Sigmoid colon (tissue), 7 donors: Measurements from ENCODE around the gene COX5B. TPM values are rescaled to one million over a fixed set of nuclear protein-coding genes. Genes with fewer than 3 reads are reported as not detected.

Source experiments
- DNase-seq: peaks from one replicate; pipeline ENCODE4 v3.0.0-alpha.2; 2019
- H3K27ac ChIP-seq, 4 donors: fragments of 200-600 bp; sonication (generic); one replicate each; pipeline ENCODE4 v1.5.1; 2016 to 2019; ENCODE audit warnings: mild to moderate bottlenecking in 1 of 4
- H3K27me3 ChIP-seq, 3 donors: fragments of 200-600 bp; sonication (generic); one replicate each; pipeline ENCODE4 v1.5.1; 2019; ENCODE audit warnings: mild to moderate bottlenecking in 1 of 3
- H3K36me3 ChIP-seq, 4 donors: fragments of 200-600 bp; sonication (generic); one replicate each; pipeline ENCODE4 v1.5.1; 2016 to 2019
- H3K4me1 ChIP-seq, 4 donors: fragments of 200-600 bp; sonication (generic); one replicate each; pipeline ENCODE4 v1.5.1; 2017 to 2019
- H3K4me3 ChIP-seq, 4 donors: fragments of 200-600 bp; sonication (generic); one replicate each; pipeline ENCODE4 v1.5.1; 2017 to 2019; ENCODE audit warnings: mild to moderate bottlenecking in 2 of 4, moderate library complexity in 1 of 4
- H3K9me3 ChIP-seq, 4 donors: fragments of 200-600 bp in 3 of 4; sonication (generic) in 3 of 4; one replicate each; pipeline versions ENCODE4 v1.5.1 to v1.6.1; 2013 to 2019
- EP300 ChIP-seq, 4 donors: sonication (generic); formaldehyde crosslinking; IDR thresholded peaks; one replicate each; pipeline ENCODE4 v1.6.1; 2017; ENCODE audit warnings: antibody characterized with exemption in 4 of 4
- POLR2A ChIP-seq, 2 donors: fragments of 450-650 bp; IDR thresholded peaks; one replicate each; pipeline ENCODE4 v1.6.1; 2016; ENCODE audit warnings: antibody characterized with exemption in 2 of 2, mild to moderate bottlenecking in 2 of 2, moderate library complexity in 2 of 2
- POLR2AphosphoS5 ChIP-seq, 4 donors: sonication (generic); formaldehyde crosslinking; IDR thresholded peaks; one replicate each; pipeline ENCODE4 v1.6.1; 2017; ENCODE audit warnings: antibody characterized with exemption in 4 of 4
- WGBS, 2 donors: extraction: QIAGEN DNeasy Blood & Tissue Kit; methylation state at CpG; one replicate each; pipeline ENCODE4 v1.1.7; 2013; 5-methylcytosine and 5-hydroxymethylcytosine counted together
- intact Hi-C: fragments of 100-400 bp; cut with DNase I; formaldehyde crosslinking; loops from one replicate; pipeline ENCODE4 v1.15.1; 2023
- polyA plus RNA-seq, 3 donors: library from polyadenylated mRNA; stranded (reverse); fragments of 200-250 nt; gene quantifications; one replicate each; pipeline ENCODE4 v1.2.3, GENCODE V29; 2013
- total RNA-seq, 4 donors: library from RNA; depleted of rRNA; stranded (reverse); fragments of >200 nt; gene quantifications; one replicate each; pipeline ENCODE4 v1.1.0, GENCODE V29; 2016
- TF ChIP-seq, protein P1 (sequence below), 4 experiments: fragments of 450-650 bp in 3 of 4; fragments of 200-600 bp in 1 of 4; IDR thresholded peaks; one replicate each; pipeline ENCODE4 v1.5.1; 2016 to 2019; ENCODE audit warnings: antibody characterized with exemption in 4 of 4, mild to moderate bottlenecking in 3 of 4, moderate library complexity in 2 of 4
- donor health status: healthy with polysubstance abuse.
- donor health status: Bipolar disorder and iron deficiency.
- donor health status: healthy.

The COX5B gene
- total and polyA plus RNA-seq, 7 donors, result 358 to 1,023 (median 701) TPM

DNA sequence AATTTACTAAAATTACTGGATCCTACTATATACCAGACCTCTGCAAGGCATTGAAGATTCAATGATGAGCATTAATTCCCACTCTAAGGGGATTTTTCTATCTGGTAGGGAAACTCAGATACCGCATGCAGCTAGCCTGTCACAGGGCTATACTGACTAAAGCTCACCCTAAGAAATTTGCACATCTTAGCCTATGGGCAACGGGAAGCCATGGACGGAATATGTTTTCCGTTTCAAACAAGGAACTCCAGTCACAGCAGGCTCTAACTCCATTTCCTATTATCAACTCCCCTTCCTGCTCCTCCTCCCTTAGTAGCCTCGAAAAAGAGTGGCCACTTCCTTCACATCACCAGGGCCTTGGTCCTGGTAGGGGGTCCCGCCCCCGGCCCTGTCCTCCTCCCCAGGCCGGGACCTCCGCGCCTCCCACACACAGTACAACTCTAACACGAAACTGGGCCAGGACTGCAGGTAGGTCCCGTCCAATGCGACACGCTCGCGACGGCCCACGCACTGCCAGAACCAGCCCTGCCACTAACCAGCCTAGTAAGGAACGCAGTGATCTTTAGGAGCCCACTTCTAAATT is 659 bp upstream of the COX5B start:
- peaks cover 0 to 21% (median 18%) of the 10 kb centered on the region in 4 donors for H3K4me1 ChIP-seq
- no peaks in the 10 kb centered on the region for H3K9me3 ChIP-seq
- peak overlapping the region; percentile 89 to 95 (median 91) for H3K27ac ChIP-seq
- H3K4me3 ChIP-seq, result peak overlapping the region; percentile 63 to 96 (median 82)
- intact Hi-C loops, result loop anchor here (5.0 to 10.0 kb wide), 2 partner anchors 50 to 52 kb away; no protein-coding TSS in a partner anchor
- peaks cover 0 to 31% (median 25%) of the 10 kb centered on the region in 4 donors for H3K36me3 ChIP-seq
- WGBS, 2 donors, result 8% methylated on average over 19 of the region's 19 CpGs
- H3K27me3 ChIP-seq, result no peaks in the 10 kb centered on the region
- DNase-seq, result peak; percentile 74
- no peak for TF ChIP-seq POLR2AphosphoS5 (IDR thresholded peaks at IDR 0.05)
- TF ChIP-seq EP300 (IDR thresholded peaks at IDR 0.05), result no peak
- TF ChIP-seq POLR2A (IDR thresholded peaks at IDR 0.05), result no peak
- TF ChIP-seq, protein P1, sequence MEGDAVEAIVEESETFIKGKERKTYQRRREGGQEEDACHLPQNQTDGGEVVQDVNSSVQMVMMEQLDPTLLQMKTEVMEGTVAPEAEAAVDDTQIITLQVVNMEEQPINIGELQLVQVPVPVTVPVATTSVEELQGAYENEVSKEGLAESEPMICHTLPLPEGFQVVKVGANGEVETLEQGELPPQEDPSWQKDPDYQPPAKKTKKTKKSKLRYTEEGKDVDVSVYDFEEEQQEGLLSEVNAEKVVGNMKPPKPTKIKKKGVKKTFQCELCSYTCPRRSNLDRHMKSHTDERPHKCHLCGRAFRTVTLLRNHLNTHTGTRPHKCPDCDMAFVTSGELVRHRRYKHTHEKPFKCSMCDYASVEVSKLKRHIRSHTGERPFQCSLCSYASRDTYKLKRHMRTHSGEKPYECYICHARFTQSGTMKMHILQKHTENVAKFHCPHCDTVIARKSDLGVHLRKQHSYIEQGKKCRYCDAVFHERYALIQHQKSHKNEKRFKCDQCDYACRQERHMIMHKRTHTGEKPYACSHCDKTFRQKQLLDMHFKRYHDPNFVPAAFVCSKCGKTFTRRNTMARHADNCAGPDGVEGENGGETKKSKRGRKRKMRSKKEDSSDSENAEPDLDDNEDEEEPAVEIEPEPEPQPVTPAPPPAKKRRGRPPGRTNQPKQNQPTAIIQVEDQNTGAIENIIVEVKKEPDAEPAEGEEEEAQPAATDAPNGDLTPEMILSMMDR (IDR thresholded peaks at IDR 0.05), result no peak

DNA sequence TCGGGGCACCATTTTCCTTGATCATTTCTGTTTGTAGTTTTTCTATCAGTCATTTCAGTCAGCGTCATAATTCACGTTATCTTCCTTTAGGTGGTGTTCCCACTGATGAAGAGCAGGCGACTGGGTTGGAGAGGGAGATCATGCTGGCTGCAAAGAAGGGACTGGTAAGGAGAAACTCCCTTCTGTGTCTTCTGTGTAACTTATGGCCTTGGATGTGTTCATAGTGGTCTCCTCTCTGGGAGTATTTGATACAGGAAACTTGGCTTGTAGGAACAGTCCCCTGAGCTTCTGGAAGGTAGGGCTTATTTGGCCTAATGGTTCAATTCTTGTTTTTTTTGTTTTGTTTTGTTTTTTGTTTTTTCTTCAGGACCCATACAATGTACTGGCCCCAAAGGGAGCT is 1.1 kb downstream of the COX5B start:
- Histone ChIP-seq H3K27ac (peak overlapping the region; percentile 89 to 95 (median 91)), H3K4me3 (peak overlapping the region; percentile 63 to 96 (median 82))
- TF ChIP-seq, protein P1 (IDR thresholded peaks at IDR 0.05), result no peak
- TF ChIP-seq EP300 (IDR thresholded peaks at IDR 0.05) (no peak), POLR2AphosphoS5 (IDR thresholded peaks at IDR 0.05) (no peak), POLR2A (IDR thresholded peaks at IDR 0.05) (no peak)

DNA sequence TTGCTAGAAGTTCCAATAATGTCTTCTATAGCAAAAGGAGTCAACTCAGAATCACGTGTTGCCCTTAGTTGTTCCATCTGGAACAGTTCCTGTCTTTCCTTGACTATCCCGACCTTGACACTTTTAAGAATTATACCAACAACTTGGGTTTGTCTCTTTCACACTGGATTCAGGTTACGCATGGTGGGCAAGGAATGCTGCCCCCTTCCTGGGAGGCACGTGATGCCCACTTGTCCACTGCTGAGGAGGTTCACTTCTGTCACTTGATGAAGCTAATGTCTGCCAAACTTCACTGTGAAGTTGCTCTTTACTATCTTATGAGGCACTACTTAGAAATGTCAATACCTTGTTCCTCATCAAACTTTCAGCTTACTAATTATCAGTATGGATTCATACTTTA is 5.3 kb downstream of the COX5B start:
- Histone ChIP-seq H3K9me3 (no peaks in the 10 kb centered on the region), H3K36me3 (peaks cover 0 to 57% (median 26%) of the 10 kb centered on the region in 4 donors), H3K27ac (no peak overlapping the region), H3K4me3 (no peak overlapping the region), H3K4me1 (peaks cover 0 to 14% (median 13%) of the 10 kb centered on the region in 4 donors), H3K27me3 (no peaks in the 10 kb centered on the region)
- intact Hi-C loops, result no loop called here
- DNase-seq, result no peak
- TF ChIP-seq EP300 (IDR thresholded peaks at IDR 0.05), result no peak
- no peak for TF ChIP-seq POLR2AphosphoS5 (IDR thresholded peaks at IDR 0.05)
- TF ChIP-seq, protein P1 (IDR thresholded peaks at IDR 0.05), result no peak
- WGBS, 2 donors, result 72 to 88% methylated on average over 4 of the region's 4 CpGs

More for the DNA sequence above, 1.1 kb downstream of the COX5B start:
- H3K36me3 ChIP-seq, result peaks cover 0 to 37% (median 25%) of the 10 kb centered on the region in 4 donors
- H3K27me3 ChIP-seq, result no peaks in the 10 kb centered on the region
- H3K9me3 ChIP-seq, result no peaks in the 10 kb centered on the region
- peaks cover 0 to 21% (median 18%) of the 10 kb centered on the region in 4 donors for H3K4me1 ChIP-seq
- 52 to 87% methylated on average over 4 of the region's 4 CpGs for WGBS, 2 donors
- DNase-seq, result no peak
- intact Hi-C loops, result loop anchor here (1.0 to 10.0 kb wide), 3 partner anchors 16 to 52 kb away; no protein-coding TSS in a partner anchor

DNA sequence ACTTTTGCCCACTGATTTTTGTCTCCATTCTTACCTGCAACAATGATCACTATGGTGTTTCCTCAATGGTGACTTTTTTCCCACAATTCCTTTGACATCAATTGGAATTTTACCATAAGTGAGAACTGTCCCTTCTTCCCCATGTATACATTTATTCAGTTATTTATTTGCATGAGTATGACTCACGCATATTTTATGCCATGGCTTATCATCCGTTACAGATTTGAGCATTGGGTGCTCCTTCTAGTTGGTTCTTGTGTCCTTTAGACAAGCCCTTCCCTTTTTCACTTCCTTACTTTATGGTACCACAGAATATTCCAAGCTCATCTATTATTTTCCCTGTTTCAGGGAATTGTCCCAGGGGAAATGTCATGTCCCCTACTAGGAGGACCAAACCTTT is 7.6 kb downstream of the COX5B start:
- no peak for DNase-seq
- Histone ChIP-seq H3K4me3 (no peak overlapping the region), H3K9me3 (no peaks in the 10 kb centered on the region), H3K36me3 (peaks cover 9 to 65% (median 26%) of the 10 kb centered on the region in 4 donors), H3K27me3 (no peaks in the 10 kb centered on the region), H3K4me1 (no peaks in the 10 kb centered on the region), H3K27ac (no peak overlapping the region)
- intact Hi-C loops, result no loop called here
- no peak for TF ChIP-seq POLR2A (IDR thresholded peaks at IDR 0.05)
- TF ChIP-seq, protein P1 (IDR thresholded peaks at IDR 0.05), result no peak
- no peak for TF ChIP-seq POLR2AphosphoS5 (IDR thresholded peaks at IDR 0.05)
- no peak for TF ChIP-seq EP300 (IDR thresholded peaks at IDR 0.05)
- WGBS, 2 donors, result 88 to 92% methylated on average over 2 of the region's 2 CpGs
